SU-DHL-6 (cell line): Measurements from ENCODE around the gene CRISPLD2.

Experiments
- H2AFZ ChIP-seq: fragments of 200-600 bp; sonication (generic); 2 replicates; pipeline ENCODE4 v1.6.1; 2014; ENCODE audit warnings: low read depth, mild to moderate bottlenecking, moderate library complexity, mixed read lengths, antibody characterized with exemption, low read length; ENCODE audit not compliant: severe bottlenecking
- H3F3A ChIP-seq: fragments of 200-600 bp; shearing (Covaris generic); 2 replicates; pipeline ENCODE4 v1.6.0; 2016; ENCODE audit warnings: antibody characterized with exemption, mild to moderate bottlenecking; ENCODE audit not compliant: insufficient read depth
- H3K27ac ChIP-seq: fragments of 200-600 bp; sonication (generic); 2 replicates; pipeline ENCODE4 v1.5.1; 2016; ENCODE audit warnings: low read depth, mild to moderate bottlenecking, low read length, moderate library complexity, mixed read lengths
- H3K27me3 ChIP-seq: fragments of 200-600 bp; sonication (generic), shearing (Covaris generic); 2 replicates; pipeline ENCODE4 v1.6.0; 2014; ENCODE audit warnings: mild to moderate bottlenecking, low read length
- H3K36me3 ChIP-seq: fragments of 200-600 bp; sonication (generic); 2 replicates; pipeline ENCODE4 v1.6.1; 2014; ENCODE audit warnings: mild to moderate bottlenecking, low read length, mixed read lengths
- H3K4me2 ChIP-seq: fragments of 300-600, 200-600 bp; shearing (Covaris generic), sonication (generic); 2 replicates; pipeline ENCODE4 v1.6.0; 2014; ENCODE audit warnings: low read length, low read depth, mild to moderate bottlenecking; ENCODE audit not compliant: poor library complexity, severe bottlenecking
- H3K4me3 ChIP-seq: fragments of 200-600 bp; sonication (generic); 2 replicates; pipeline ENCODE4 v1.5.1; 2014; ENCODE audit warnings: antibody characterized with exemption, low read length, mild to moderate bottlenecking, mixed read lengths; ENCODE audit not compliant: insufficient read depth, poor library complexity, severe bottlenecking
- H3K79me2 ChIP-seq: fragments of 200-600 bp; sonication (generic); 2 replicates; pipeline ENCODE4 v1.6.1; 2014; ENCODE audit warnings: mild to moderate bottlenecking, low read length, moderate library complexity; ENCODE audit not compliant: insufficient read depth
- H3K9ac ChIP-seq: fragments of 200-600 bp; sonication (generic); 2 replicates; pipeline ENCODE4 v1.7.0; 2014; ENCODE audit warnings: mild to moderate bottlenecking, low read length
- H3K9me2 ChIP-seq: fragments of 200-600 bp; sonication (generic); replicated peaks from 2 replicates; pipeline ENCODE4 v1.6.1; 2014; ENCODE audit warnings: low read length; ENCODE audit not compliant: insufficient read depth
- H3K9me3 ChIP-seq: fragments of 200-600 bp; sonication (generic); 2 replicates; pipeline ENCODE4 v1.6.1; 2014; ENCODE audit warnings: low read length, mixed read lengths; ENCODE audit not compliant: insufficient read depth
- H4K20me1 ChIP-seq: fragments of 200-600 bp; sonication (generic); 2 replicates; pipeline ENCODE4 v1.6.1; 2014; ENCODE audit warnings: low read depth, mild to moderate bottlenecking, antibody characterized with exemption, low read length, moderate library complexity, mixed read lengths
- CTCF ChIP-seq: fragments of 200-600 bp; sonication (generic); IDR thresholded peaks from one replicate; pipeline ENCODE4 v1.5.1; 2017; ENCODE audit warnings: antibody characterized with exemption, mild to moderate bottlenecking, low read length, moderate library complexity; ENCODE audit not compliant: insufficient read depth, poor library complexity, severe bottlenecking
- EZH2phosphoT487 ChIP-seq: fragments of 200-600 bp; sonication (generic), shearing (Covaris generic); conservative IDR thresholded peaks from 2 replicates; pipeline ENCODE4 v1.6.1; 2018; ENCODE audit warnings: mild to moderate bottlenecking, antibody characterized with exemption, low read length, moderate library complexity, mixed read lengths

Gene CRISPLD2

GRCh38 chr16:84957192-84957591 lies 137.4 kb downstream of the CRISPLD2 start:
- TF ChIP-seq CTCF: no peak
- TF ChIP-seq EZH2phosphoT487: no peak
- Histone ChIP-seq H3K27ac (no peak overlapping the region), H3F3A (no peaks in the 10 kb centered on the region), H3K79me2 (no peaks in the 10 kb centered on the region), H3K9me3 (no peaks in the 10 kb centered on the region), H3K9me2 (no peaks in the 10 kb centered on the region), H3K4me2 (no peak overlapping the region), H2AFZ (no peak overlapping the region), H3K9ac (no peak overlapping the region), H3K27me3 (no peaks in the 10 kb centered on the region), H3K36me3 (no peaks in the 10 kb centered on the region), H3K4me3 (no peak overlapping the region), H4K20me1 (no peaks in the 10 kb centered on the region)

GRCh38 chr16:84957792-84958191 lies 138.0 kb downstream of the CRISPLD2 start:
- no peak overlapping the region for H3K4me2 ChIP-seq
- H4K20me1 ChIP-seq: no peaks in the 10 kb centered on the region
- no peaks in the 10 kb centered on the region for H3F3A ChIP-seq
- H3K9me2 ChIP-seq: no peaks in the 10 kb centered on the region
- no peak overlapping the region for H3K27ac ChIP-seq
- H3K79me2 ChIP-seq: no peaks in the 10 kb centered on the region
- H3K9me3 ChIP-seq: no peaks in the 10 kb centered on the region
- H3K36me3 ChIP-seq: no peaks in the 10 kb centered on the region
- no peak overlapping the region for H2AFZ ChIP-seq
- H3K9ac ChIP-seq: no peak overlapping the region
- TF ChIP-seq CTCF (no peak), EZH2phosphoT487 (no peak)
- no peaks in the 10 kb centered on the region for H3K27me3 ChIP-seq
- H3K4me3 ChIP-seq: no peak overlapping the region
